AG10803 (cell line): ENCODE data around the gene NSUN4.

Experiments
- DNase-seq: peaks from one replicate; pipeline ENCODE4 v3.0.0; 2010; ENCODE audit warnings: low read depth
- H3K4me3 ChIP-seq: 2 replicates; pipeline ENCODE4 v1.5.1; 2011; ENCODE audit warnings: mild to moderate bottlenecking, low read length, control low read depth
- CTCF ChIP-seq: conservative IDR thresholded peaks from 2 replicates; pipeline ENCODE4 v1.5.1; 2011; ENCODE audit warnings: mild to moderate bottlenecking, low read length, control low read depth, inconsistent platforms

The NSUN4 gene

GRCh38 chr1:46379996-46380395 is 39.4 kb downstream of the NSUN4 start:
- H3K4me3 ChIP-seq = no peak overlapping the region
- DNase-seq = no peak
- TF ChIP-seq CTCF = no peak

- no peak for DNase-seq
- no peak overlapping the region for H3K4me3 ChIP-seq
- TF ChIP-seq CTCF = no peak
Observed at GRCh38 chr1:46380508-46380907, 39.9 kb downstream of the NSUN4 start.

- H3K4me3 ChIP-seq = no peak overlapping the region
- TF ChIP-seq CTCF = no peak
- no peak for DNase-seq
Observed at GRCh38 chr1:46393510-46393909, 52.9 kb downstream of the NSUN4 start.

GRCh38 chr1:46394108-46394871 is 53.7 kb downstream of the NSUN4 start, which contains the start of gene FAAH:
Gene FAAH (plus strand): TSS chr1:46394317. CDS start chr1:46394349, 32 bp downstream.
- H3K4me3 ChIP-seq = peak within 1 kb of the TSS; percentile 40
- DNase-seq = peak; percentile 43
- TF ChIP-seq CTCF = no peak

- no peak for TF ChIP-seq CTCF
- DNase-seq = no peak
- no peak overlapping the region for H3K4me3 ChIP-seq
Observed at GRCh38 chr1:46394872-46395465, 54.4 kb downstream of the NSUN4 start.

- no peak overlapping the region for H3K4me3 ChIP-seq
- DNase-seq = no peak
- no peak for TF ChIP-seq CTCF
Observed at GRCh38 chr1:46396441-46397398, 56.1 kb downstream of the NSUN4 start.
